Stimulated activated naive CD8-positive, alpha-beta T cell treated with anti-CD3 and anti-CD28 coated beads, Interleukin-15, amount 100 ng/mL, for 72 hours (primary cell): ENCODE measurements around the gene ID1.
A peak's percentile ranks its signal among the peaks of the same experiment; 100 is the strongest.
"Not testable (repeated sequence)": the region's sequence is repeated elsewhere in the genome, so short reads cannot be mapped to it uniquely, and the experiment has no call there.

Experiments
- ATAC-seq: fragments of 150-1000 bp; cut with Tn5 transposase; 2 replicates; pipeline ENCODE4 v1.10.0; 2021; ENCODE audit warnings: mild to moderate bottlenecking, moderate library complexity
- DNase-seq, 2 donors: peaks; one replicate each; pipeline ENCODE4 v3.0.0; 2021 to 2022
- H3K27ac Mint-ChIP-seq, 2 donors: one replicate each; pipeline ENCODE4 v1.8.0; 2022; ENCODE audit warnings: mild to moderate bottlenecking in 2 of 2, mixed read lengths in 2 of 2, moderate library complexity in 2 of 2
- H3K27me3 Mint-ChIP-seq: one replicate; pipeline ENCODE4 v1.8.0; 2022; ENCODE audit warnings: mixed read lengths
- H3K4me1 Mint-ChIP-seq: one replicate; pipeline ENCODE4 v1.8.0; 2022; ENCODE audit warnings: mild to moderate bottlenecking, mixed read lengths
- H3K4me3 Mint-ChIP-seq, 2 donors: one replicate each; pipeline ENCODE4 v1.8.0; 2022; ENCODE audit warnings: mild to moderate bottlenecking in 2 of 2, mixed read lengths in 2 of 2, moderate library complexity in 1 of 2
- H3K9me3 Mint-ChIP-seq, 2 donors: one replicate each; pipeline ENCODE4 v1.8.0; 2022; ENCODE audit warnings: mixed read lengths in 2 of 2

ID1 gene

GRCh38 chr20:31604567-31605030 is 490 bp upstream of the ID1 start:
- Mint-ChIP-seq H3K4me3 (peak overlapping the region; percentile 91 to 98), H3K27ac (no peak overlapping the region), H3K9me3 (no peaks in the 10 kb centered on the region), H3K4me1 (peaks cover 38% of the 10 kb centered on the region), H3K27me3 (peaks cover 85% of the 10 kb centered on the region)
- ATAC-seq = no peak
- DNase-seq = no peak

GRCh38 chr20:31605902-31606803 is 1.1 kb downstream of the ID1 start:
- peak overlapping the region; percentile 91 to 98 for H3K4me3 Mint-ChIP-seq
- no peak for ATAC-seq
- peak; percentile 16 to 23 for DNase-seq
- H3K4me1 Mint-ChIP-seq = peaks cover 38% of the 10 kb centered on the region
- H3K27me3 Mint-ChIP-seq = peaks cover 82% of the 10 kb centered on the region
- H3K9me3 Mint-ChIP-seq = no peaks in the 10 kb centered on the region
- no peak overlapping the region for H3K27ac Mint-ChIP-seq

DNA sequence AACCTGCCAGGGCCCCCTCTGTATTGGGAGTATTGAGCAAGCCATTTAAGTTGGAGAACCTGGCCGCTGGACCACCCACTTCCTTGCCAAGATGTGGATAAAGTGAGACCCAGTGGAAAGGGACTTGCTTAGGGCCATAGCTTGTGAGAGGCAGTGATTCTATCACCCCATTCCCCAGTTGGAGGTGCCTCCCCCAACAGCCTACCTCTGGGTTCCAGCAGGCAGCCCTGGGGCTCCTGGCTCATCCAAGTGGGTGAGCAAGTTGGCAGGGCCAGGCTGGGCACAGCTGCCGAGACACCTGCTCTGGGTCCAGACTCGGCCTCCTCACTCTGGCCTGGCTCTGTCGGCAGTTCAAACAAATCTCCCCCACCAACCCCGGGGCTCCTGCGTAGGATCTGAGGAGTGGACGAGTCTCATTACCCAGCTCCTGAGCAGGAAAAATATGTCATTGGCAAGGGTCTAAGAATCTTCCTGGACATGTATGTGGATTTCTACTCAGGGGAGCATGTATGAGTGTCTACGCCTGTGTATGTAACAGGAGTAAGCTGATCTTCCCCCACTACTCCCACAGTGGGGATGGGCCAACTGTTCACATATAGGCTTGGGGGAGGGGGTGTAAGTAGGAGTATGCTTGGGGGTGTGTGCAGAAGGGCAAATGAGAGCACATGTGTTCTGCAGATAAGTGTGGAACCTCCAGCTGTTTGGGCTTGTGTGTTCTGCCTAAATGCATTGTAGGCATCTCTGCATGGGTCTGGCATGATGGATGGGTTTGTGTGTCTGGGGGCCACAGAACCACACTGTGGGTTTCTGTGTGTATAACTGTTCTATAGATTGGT is 1.9 kb downstream of the ID1 start:
- peak overlapping the region in 1 of 2 donors; percentile 91 for H3K4me3 Mint-ChIP-seq
- H3K9me3 Mint-ChIP-seq = no peaks in the 10 kb centered on the region
- no peak for DNase-seq
- no peak for ATAC-seq
- H3K27ac Mint-ChIP-seq = no peak overlapping the region
- peaks cover 38% of the 10 kb centered on the region for H3K4me1 Mint-ChIP-seq
- H3K27me3 Mint-ChIP-seq = peaks cover 89% of the 10 kb centered on the region

DNA sequence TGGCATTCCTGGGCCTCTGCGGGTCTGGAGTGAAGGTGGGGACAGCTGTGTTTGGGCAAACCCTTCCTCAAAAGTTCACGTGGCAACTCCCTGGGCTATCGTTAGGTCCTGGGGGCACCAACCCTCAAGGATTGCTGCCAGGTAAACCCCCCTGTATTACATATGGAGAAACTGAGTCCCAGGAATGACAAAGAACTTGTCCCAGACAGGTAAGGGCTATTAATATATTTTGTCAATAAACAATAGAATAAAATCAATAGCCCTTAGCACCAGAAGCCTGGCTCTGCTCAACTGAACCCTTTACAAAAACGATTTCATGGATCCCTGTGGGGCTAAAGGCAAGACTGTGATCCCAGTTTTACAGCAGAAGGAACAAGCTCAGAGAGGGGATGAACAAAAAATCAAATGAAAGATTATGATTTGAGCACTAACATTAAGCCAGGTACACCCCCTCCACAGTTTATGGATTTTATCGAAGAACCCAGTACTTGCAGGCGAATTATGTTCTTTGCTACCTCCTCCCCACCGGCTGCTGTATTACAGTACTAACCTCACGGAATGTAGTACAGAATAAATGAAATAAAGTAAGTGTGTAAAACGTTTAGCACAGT is 2.7 kb downstream of the ID1 start:
- H3K4me3 Mint-ChIP-seq = no peak overlapping the region

GRCh38 chr20:31608251-31608945 is 3.3 kb downstream of the ID1 start:
- Mint-ChIP-seq H3K27ac (peak overlapping the region in 1 of 2 donors; percentile 48), H3K9me3 (no peaks in the 10 kb centered on the region), H3K4me3 (no peak overlapping the region), H3K4me1 (peaks cover 40% of the 10 kb centered on the region), H3K27me3 (peaks cover 86% of the 10 kb centered on the region)
- ATAC-seq (no peak), DNase-seq (no peak)

More for the DNA sequence above, 2.7 kb downstream of the ID1 start:
- no peak for DNase-seq
- no peak for ATAC-seq
- Mint-ChIP-seq H3K9me3 (no peaks in the 10 kb centered on the region), H3K27ac (peak overlapping the region in 1 of 2 donors; percentile 48), H3K4me1 (peaks cover 39% of the 10 kb centered on the region), H3K27me3 (peaks cover 84% of the 10 kb centered on the region)

- Mint-ChIP-seq H3K4me1 (peaks cover 12% of the 10 kb centered on the region), H3K27me3 (peaks cover 49% of the 10 kb centered on the region)
- H3K9me3 Mint-ChIP-seq, DNase-seq, H3K27ac Mint-ChIP-seq, H3K4me3 Mint-ChIP-seq, ATAC-seq: not testable (repeated sequence)
Observed at GRCh38 chr20:31612271-31612640, 7.2 kb downstream of the ID1 start.

GRCh38 chr20:31615416-31615815 is 10.3 kb downstream of the ID1 start:
- ATAC-seq (no peak), DNase-seq (no peak)
- peaks cover 18% of the 10 kb centered on the region for H3K4me1 Mint-ChIP-seq
- H3K27ac Mint-ChIP-seq = no peak overlapping the region
- H3K4me3 Mint-ChIP-seq = no peak overlapping the region
- no peaks in the 10 kb centered on the region for H3K9me3 Mint-ChIP-seq
- H3K27me3 Mint-ChIP-seq = peaks cover 26% of the 10 kb centered on the region

DNA sequence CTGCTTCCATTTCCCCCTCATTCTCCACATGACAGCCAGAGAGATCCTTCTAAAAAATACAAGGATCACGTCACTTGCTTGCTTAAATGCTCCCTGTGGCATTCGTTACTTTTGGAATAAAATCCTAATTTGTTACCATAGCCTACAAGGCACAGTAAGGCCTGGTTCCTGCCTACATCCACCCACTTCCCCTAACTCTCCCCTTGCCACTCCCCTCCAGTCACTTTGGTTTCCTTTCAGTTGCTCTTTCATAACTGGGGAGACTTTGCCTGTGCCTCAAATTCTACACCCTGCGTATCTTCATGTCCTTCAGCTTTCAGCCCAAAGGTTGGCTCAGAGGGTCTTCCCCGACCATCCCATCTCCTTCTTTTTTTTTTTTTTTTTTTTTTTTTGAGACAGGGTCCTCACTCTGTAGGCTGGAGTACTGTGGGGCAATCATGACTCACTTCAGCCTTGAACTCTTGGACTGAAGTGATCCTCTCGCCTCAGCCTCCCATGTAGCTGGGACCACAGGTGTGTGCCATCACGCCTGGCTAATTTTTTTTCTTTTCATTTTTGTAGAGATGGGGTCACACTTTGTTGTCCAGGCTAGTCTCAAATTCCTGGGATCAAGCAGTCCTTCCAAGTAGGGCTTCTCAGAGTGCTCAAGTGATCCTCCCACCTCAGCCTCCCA is 12.5 kb downstream of the ID1 start:
- Mint-ChIP-seq H3K27ac (no peak overlapping the region), H3K9me3 (no peaks in the 10 kb centered on the region), H3K4me3 (no peak overlapping the region), H3K27me3 (peaks cover 14% of the 10 kb centered on the region), H3K4me1 (peaks cover 15% of the 10 kb centered on the region)
- DNase-seq (no peak), ATAC-seq (no peak)

GRCh38 chr20:31620246-31620645 is 15.2 kb downstream of the ID1 start:
- Mint-ChIP-seq H3K27me3 (peaks cover 5% of the 10 kb centered on the region), H3K4me1 (peaks cover 8% of the 10 kb centered on the region), H3K27ac (no peak overlapping the region), H3K9me3 (no peaks in the 10 kb centered on the region), H3K4me3 (no peak overlapping the region)
- DNase-seq (no peak), ATAC-seq (no peak)

- not testable (repeated sequence) for H3K4me3 Mint-ChIP-seq, ATAC-seq, H3K27ac Mint-ChIP-seq
Observed at GRCh38 chr20:31623123-31623505, 18.0 kb downstream of the ID1 start.

GRCh38 chr20:31626534-31626933 is 21.4 kb downstream of the ID1 start:
- not testable (repeated sequence) for DNase-seq, H3K27me3 Mint-ChIP-seq, H3K9me3 Mint-ChIP-seq, H3K27ac Mint-ChIP-seq, ATAC-seq, H3K4me1 Mint-ChIP-seq, H3K4me3 Mint-ChIP-seq

More at GRCh38 chr20:31623123-31623505, 18.0 kb downstream of the ID1 start:
- H3K27me3 Mint-ChIP-seq, H3K9me3 Mint-ChIP-seq, DNase-seq, H3K4me1 Mint-ChIP-seq: not testable (repeated sequence)

- H3K27me3 Mint-ChIP-seq, H3K4me1 Mint-ChIP-seq, ATAC-seq, H3K4me3 Mint-ChIP-seq, H3K9me3 Mint-ChIP-seq, DNase-seq, H3K27ac Mint-ChIP-seq: not testable (repeated sequence)
Observed at GRCh38 chr20:31628057-31628456, 23.0 kb downstream of the ID1 start.

- no peaks in the 10 kb centered on the region for H3K9me3 Mint-ChIP-seq
- no peak overlapping the region for H3K27ac Mint-ChIP-seq
- DNase-seq = peak in 1 of 2 donors; percentile 22
- no peak overlapping the region for H3K4me3 Mint-ChIP-seq
- no peaks in the 10 kb centered on the region for H3K27me3 Mint-ChIP-seq
- peaks cover 8% of the 10 kb centered on the region for H3K4me1 Mint-ChIP-seq
- peak; percentile 84 for ATAC-seq
Observed at GRCh38 chr20:31630187-31630790, 25.2 kb downstream of the ID1 start.
